A673 (cell line): Measurements from ENCODE around the gene ATP9A. TPM values are rescaled to one million over a fixed set of nuclear protein-coding genes. Genes with fewer than 3 reads are reported as not detected.

ENCODE experiments used
- BruUV-seq: library from RNA; stranded (reverse); fragments of 400-500 nt; replicated peaks from 2 replicates; lab custom pipeline; 2021; lab: Mats Ljungman, UMichigan
- CTCF ChIA-PET: fragments of 300-600 bp; sonication (Branson Sonifier 250); formaldehyde crosslinking; loops from one replicate; lab custom pipeline; 2022; ENCODE audit warnings: antibody characterized with exemption; lab: Charles Lee
- POLR2A ChIA-PET: fragments of 300-600 bp; sonication (Branson Sonifier 250); formaldehyde crosslinking; loops from one replicate; lab custom pipeline; 2022; ENCODE audit warnings: antibody characterized with exemption; ENCODE audit not compliant: low non-redundant PET; lab: Charles Lee
- DNase-seq: peaks from one replicate; pipeline ENCODE4 v3.0.0-alpha.2; 2015; ENCODE audit warnings: low spot score
- H3K27ac ChIP-seq: fragments of 200-600 bp; sonication (generic); 2 replicates; pipeline ENCODE4 v1.5.1; 2016; ENCODE audit warnings: mixed run types, low read depth, mild to moderate bottlenecking, mixed read lengths, antibody characterized with exemption, low read length; ENCODE audit not compliant: poor library complexity, severe bottlenecking
- H3K27me3 ChIP-seq: fragments of 200-600 bp; sonication (generic); replicated peaks from 2 replicates; pipeline ENCODE4 v1.6.1; 2017; ENCODE audit warnings: mixed run types, low read depth, mild to moderate bottlenecking, mixed read lengths, antibody characterized with exemption, low read length; ENCODE audit not compliant: insufficient read depth, poor library complexity
- H3K36me3 ChIP-seq: fragments of 200-600 bp; sonication (generic); 2 replicates; pipeline ENCODE4 v1.6.1; 2016; ENCODE audit warnings: mixed run types, mild to moderate bottlenecking, mixed read lengths, antibody characterized with exemption, low read length; ENCODE audit not compliant: insufficient read depth, poor library complexity, severe bottlenecking
- H3K4me1 ChIP-seq: fragments of 200-600 bp; sonication (generic); 2 replicates; pipeline ENCODE4 v1.6.1; 2017; ENCODE audit warnings: mixed run types, mild to moderate bottlenecking, mixed read lengths, antibody characterized with exemption, low read length; ENCODE audit not compliant: insufficient read depth, poor library complexity, severe bottlenecking
- H3K4me3 ChIP-seq: fragments of 200-600 bp; sonication (generic); 2 replicates; pipeline ENCODE4 v1.5.1; 2016; ENCODE audit warnings: low read depth, mixed run types, mild to moderate bottlenecking, mixed read lengths, low read length; ENCODE audit not compliant: poor library complexity, severe bottlenecking
- H3K9me3 ChIP-seq: fragments of 200-600 bp; sonication (generic); 2 replicates; pipeline ENCODE4 v1.6.1; 2016; ENCODE audit warnings: mixed run types, low read depth, mild to moderate bottlenecking, mixed read lengths, antibody characterized with exemption, low read length; ENCODE audit not compliant: poor library complexity, severe bottlenecking
- CTCF ChIP-seq: fragments of 300-800, 200-600 bp; sonication (generic); conservative IDR thresholded peaks from 2 replicates; pipeline ENCODE4 v1.5.1; 2017; ENCODE audit warnings: low read depth, mild to moderate bottlenecking, antibody characterized with exemption, low read length, moderate library complexity, mixed read lengths
- EZH2 ChIP-seq: fragments of 200-600 bp; sonication (generic); IDR thresholded peaks from 2 replicates; pipeline ENCODE4 v1.6.1; 2017; ENCODE audit warnings: borderline replicate concordance, low read depth, mild to moderate bottlenecking, mixed read lengths, antibody characterized with exemption, low read length; ENCODE audit not compliant: poor library complexity, severe bottlenecking
- intact Hi-C: fragments of 100-400 bp; cut with micrococcal nuclease; formaldehyde crosslinking; loops from one replicate; pipeline ENCODE4 v1.10.0; 2022; ENCODE audit not compliant: unreplicated experiment
- total RNA-seq: library from RNA; stranded (reverse); gene quantifications from 2 replicates; pipeline ENCODE4 v1.2.3, GENCODE V29; 2021

Gene ATP9A
- total RNA-seq, 1 experiment from 2014 or later = 31.2 TPM

GRCh38 chr20:51810155-51811041, 42.2 kb upstream of the ATP9A start:
- TF ChIP-seq EZH2 (no peak), CTCF (peak; percentile 24; the same call in 1 of the 2 replicates)
- DNase-seq = peak; percentile 35
- H3K4me3 ChIP-seq = no peak overlapping the region
- intact Hi-C loops = no loop called here
- no TSS peak for BruUV-seq
- no peak overlapping the region for H3K27ac ChIP-seq
- POLR2A ChIA-PET = no interaction called here
- CTCF ChIA-PET = no interaction called here
- no peaks in the 10 kb centered on the region for H3K9me3 ChIP-seq
- H3K4me1 ChIP-seq = no peaks in the 10 kb centered on the region
- H3K27me3 ChIP-seq = no peaks in the 10 kb centered on the region
- H3K36me3 ChIP-seq = no peaks in the 10 kb centered on the region

GRCh38 chr20:51807720-51808250, 39.6 kb upstream of the ATP9A start:
- Histone ChIP-seq H3K9me3 (no peaks in the 10 kb centered on the region), H3K27ac (no peak overlapping the region), H3K36me3 (no peaks in the 10 kb centered on the region), H3K4me3 (no peak overlapping the region), H3K27me3 (no peaks in the 10 kb centered on the region), H3K4me1 (no peaks in the 10 kb centered on the region)
- DNase-seq = no peak
- ChIA-PET CTCF (no interaction called here), POLR2A (no interaction called here)
- intact Hi-C loops = loop anchor here (10.0 kb wide), 2 partner anchors 127 to 157 kb away; no protein-coding TSS in a partner anchor
- TF ChIP-seq CTCF = no peak
- no peak for TF ChIP-seq EZH2
- no TSS peak for BruUV-seq

GRCh38 chr20:51804754-51805153, 36.6 kb upstream of the ATP9A start:
- Histone ChIP-seq H3K36me3 (no peaks in the 10 kb centered on the region), H3K27me3 (no peaks in the 10 kb centered on the region), H3K4me1 (peaks cover 4% of the 10 kb centered on the region), H3K9me3 (no peaks in the 10 kb centered on the region), H3K27ac (no peak overlapping the region), H3K4me3 (no peak overlapping the region)
- BruUV-seq = no TSS peak
- intact Hi-C loops = loop anchor here (5.0 to 10.0 kb wide), 3 partner anchors 102 to 160 kb away; no protein-coding TSS in a partner anchor
- no peak for DNase-seq
- TF ChIP-seq EZH2 = no peak
- TF ChIP-seq CTCF = no peak
- ChIA-PET POLR2A (no interaction called here), CTCF (interaction anchor here (0.5 kb wide), 1 partner anchor 197 kb away, joined by 6 read pairs; no protein-coding TSS in a partner anchor)
